GM12873 (cell line): ENCODE data around the gene IFI35.

Source experiments
- TF ChIP-seq, protein P1 (sequence below): IDR thresholded peaks from 2 replicates; pipeline ENCODE4 v1.5.1; 2012; ENCODE audit warnings: low read depth, mild to moderate bottlenecking, moderate library complexity, low read length, control low read depth; ENCODE audit not compliant: insufficient read depth; ENCODE audit errors: missing control alignments

IFI35 gene

DNA sequence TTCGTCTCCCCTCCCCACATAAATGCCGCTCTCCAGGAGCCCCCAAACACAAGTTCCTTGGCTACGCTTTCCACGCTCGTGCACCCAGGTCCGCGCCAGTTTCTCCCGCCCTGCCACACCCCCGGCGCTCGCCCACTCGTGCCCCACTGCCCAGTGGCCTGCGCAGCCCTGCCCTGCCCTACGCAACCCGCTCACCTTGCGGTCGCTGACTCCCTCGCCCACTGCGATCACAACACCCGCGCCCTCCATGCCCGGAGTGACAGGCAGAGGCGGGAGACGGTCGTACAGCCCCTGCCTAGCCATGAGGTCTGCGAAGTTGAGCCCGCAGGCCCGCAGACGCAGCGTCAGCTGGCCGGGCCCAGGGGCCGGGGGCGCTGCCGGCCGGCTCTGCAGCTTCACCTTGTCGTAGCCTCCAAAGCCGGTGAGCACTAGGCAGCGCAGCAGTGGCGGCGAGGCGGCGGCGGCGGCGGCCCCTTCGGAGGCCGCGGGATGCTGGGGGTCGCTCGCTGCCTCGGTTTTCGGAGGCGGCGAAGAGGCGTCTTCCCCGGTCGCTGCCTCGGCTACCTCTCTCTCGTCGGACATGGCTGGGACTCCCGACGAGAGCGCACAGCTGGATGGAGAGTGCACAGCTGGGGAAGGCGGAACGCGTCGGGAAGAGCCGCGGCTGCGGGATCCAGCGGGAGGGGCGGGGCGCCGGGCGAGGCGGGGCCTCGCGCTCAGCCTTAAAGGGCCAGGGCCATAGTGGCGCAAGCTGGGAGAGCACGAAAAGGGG lies 15.3 kb downstream of the IFI35 start, which contains the start of gene VAT1:
Gene VAT1 (minus strand): TSS at position 645 of the 772 bp plus-strand sequence. CDS start 63 bp downstream, at position 582.
- TF ChIP-seq, protein P1, sequence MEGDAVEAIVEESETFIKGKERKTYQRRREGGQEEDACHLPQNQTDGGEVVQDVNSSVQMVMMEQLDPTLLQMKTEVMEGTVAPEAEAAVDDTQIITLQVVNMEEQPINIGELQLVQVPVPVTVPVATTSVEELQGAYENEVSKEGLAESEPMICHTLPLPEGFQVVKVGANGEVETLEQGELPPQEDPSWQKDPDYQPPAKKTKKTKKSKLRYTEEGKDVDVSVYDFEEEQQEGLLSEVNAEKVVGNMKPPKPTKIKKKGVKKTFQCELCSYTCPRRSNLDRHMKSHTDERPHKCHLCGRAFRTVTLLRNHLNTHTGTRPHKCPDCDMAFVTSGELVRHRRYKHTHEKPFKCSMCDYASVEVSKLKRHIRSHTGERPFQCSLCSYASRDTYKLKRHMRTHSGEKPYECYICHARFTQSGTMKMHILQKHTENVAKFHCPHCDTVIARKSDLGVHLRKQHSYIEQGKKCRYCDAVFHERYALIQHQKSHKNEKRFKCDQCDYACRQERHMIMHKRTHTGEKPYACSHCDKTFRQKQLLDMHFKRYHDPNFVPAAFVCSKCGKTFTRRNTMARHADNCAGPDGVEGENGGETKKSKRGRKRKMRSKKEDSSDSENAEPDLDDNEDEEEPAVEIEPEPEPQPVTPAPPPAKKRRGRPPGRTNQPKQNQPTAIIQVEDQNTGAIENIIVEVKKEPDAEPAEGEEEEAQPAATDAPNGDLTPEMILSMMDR, result no peak

GRCh38 chr17:43024407-43025289 lies 18.1 kb downstream of the IFI35 start, which contains the start of gene RND2:
RND2 (plus strand) TSS chr17:43025231; CDS start chr17:43025348, 117 bp downstream.
- TF ChIP-seq, protein P1, result peak; percentile 83

DNA sequence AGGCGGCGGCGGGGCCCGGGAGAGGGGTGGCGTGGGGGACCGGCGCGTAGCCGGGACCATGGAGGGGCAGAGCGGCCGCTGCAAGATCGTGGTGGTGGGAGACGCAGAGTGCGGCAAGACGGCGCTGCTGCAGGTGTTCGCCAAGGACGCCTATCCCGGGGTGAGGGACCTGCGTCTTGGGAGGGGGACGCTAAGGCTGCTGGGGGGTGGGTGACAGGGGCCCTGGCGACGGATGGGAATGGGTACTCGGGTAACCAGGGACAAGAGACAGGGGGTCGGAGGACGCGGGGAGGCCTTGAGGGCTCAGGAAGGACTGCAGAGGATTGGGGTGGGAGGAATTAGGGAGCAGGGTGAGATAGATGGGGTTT lies 18.7 kb downstream of the IFI35 start:
- TF ChIP-seq, protein P1, result no peak

DNA sequence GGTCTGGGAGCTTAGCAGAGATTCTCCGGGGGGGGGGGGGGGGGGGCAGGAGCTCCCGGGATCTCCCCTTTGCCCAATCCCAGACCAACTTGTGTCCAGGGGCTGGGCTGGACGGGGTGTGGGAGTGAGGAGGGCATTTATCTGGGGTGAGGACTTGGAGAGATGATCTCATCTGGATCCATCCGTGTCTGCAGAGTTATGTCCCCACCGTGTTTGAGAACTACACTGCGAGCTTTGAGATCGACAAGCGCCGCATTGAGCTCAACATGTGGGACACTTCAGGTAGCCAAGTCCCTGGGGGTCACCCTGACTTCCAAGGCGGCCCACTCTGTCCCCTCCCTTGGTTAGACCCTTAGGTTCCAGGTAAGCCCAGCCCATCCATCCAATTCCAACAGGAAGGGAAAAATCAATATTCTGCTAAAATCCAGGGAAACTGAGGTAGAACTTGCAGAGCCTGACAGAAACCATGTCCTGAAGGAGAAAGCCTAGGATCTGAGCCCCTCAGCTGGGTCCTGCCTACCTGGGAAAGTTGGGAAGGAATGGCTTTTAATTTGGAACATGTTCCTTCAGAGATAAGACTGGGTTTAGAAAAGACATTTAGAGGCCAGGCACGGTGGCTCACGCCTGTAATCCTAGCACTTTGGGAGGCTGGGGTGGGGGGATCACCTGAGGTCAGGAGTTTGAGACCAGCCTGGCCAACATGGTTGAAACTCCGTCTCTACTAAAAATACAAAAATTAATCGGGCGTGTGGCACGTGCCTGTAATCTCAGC lies 19.4 kb downstream of the IFI35 start:
- TF ChIP-seq, protein P1, result no peak

DNA sequence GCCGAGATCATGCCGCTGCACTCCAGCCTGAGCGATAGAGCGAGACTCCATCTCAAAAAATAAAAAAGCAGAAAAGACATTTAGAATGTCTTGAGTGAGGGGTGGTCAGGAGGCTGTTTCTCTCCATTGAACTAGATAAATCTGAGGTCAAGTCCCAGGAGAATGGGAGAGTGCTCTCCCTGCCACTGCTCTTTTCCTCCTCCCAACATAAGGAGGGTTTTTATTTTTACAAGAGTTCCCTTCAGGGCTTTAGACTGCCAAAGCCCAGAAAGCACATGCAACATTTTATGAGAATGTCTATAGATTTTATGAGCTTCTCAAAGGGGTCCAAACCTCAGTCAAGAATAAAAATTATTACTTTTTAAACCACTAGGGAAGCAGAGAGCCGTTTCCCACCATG lies 20.0 kb downstream of the IFI35 start:
- TF ChIP-seq, protein P1, result no peak

GRCh38 chr17:43027091-43028032 lies 20.8 kb downstream of the IFI35 start:
- TF ChIP-seq, protein P1, result no peak
